ENCODE data around the gene CD81. TPM values are rescaled to one million over a fixed set of nuclear protein-coding genes. Genes with fewer than 3 reads are reported as not detected.
"Not testable (repeated sequence)": the region's sequence is repeated elsewhere in the genome, so short reads cannot be mapped to it uniquely, and the experiment has no call there.

CD81 gene
- total and polyA plus RNA-seq, 10 of the 15 experiments (the other 5 are each of a cell fraction or from before 2014, with no cell fraction given), result 2.0 to 145 (median 57.2) TPM

DNA sequence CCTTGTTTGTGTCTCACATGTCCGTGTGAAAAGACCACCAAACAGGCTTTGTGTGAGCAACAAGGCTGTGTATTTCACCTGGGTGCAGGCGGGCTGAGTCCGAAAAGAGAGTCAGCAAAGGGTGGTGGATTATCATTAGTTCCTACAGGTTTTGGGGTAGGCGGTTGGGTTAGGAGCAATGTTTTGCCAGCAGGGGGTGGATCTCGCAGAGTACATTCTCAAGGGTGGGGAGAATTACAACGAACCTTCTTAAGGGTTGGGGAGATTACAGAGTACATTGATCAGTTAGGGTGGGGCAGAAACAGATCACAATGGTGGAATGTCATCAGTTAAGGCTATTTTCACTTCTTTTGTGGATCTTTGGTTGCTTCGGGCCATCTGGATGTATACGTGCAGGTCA is 38.4 kb upstream of the CD81 start:
- H3K4me2 ChIP-seq (ENCODE audit: control insufficient read depth, insufficient read depth); H3K27me3 ChIP-seq (replicated peaks in 1 of 2; ENCODE audit: control insufficient read depth in 2 of 2, insufficient read depth in 2 of 2, low read length in 1 of 2); H3K79me2 ChIP-seq (ENCODE audit: control insufficient read depth, insufficient read depth, low read length); FAIRE-seq; BruUV-seq (replicated peaks); H3K36me3 ChIP-seq (ENCODE audit: control insufficient read depth in 2 of 2, insufficient read depth in 2 of 2, low read length in 1 of 2); CTCF ChIA-PET; H2AFZ ChIP-seq (ENCODE audit: control insufficient read depth, low read depth, low read length); H4K20me1 ChIP-seq (ENCODE audit: control insufficient read depth, insufficient read depth); ATAC-seq; in situ Hi-C loops (cut with MboI); intact Hi-C loops (cut with micrococcal nuclease; ENCODE audit: unreplicated experiment); DNase-seq (ENCODE audit: low read depth, low spot score); SMC1A ChIA-PET (ENCODE audit: uncharacterized antibody, unreplicated experiment); POLR2A ChIA-PET; H3K4me3 ChIP-seq; H3K9me3 ChIP-seq (replicated peaks; ENCODE audit: control insufficient read depth, insufficient read depth, low read length); H3K9ac ChIP-seq (ENCODE audit: control insufficient read depth, insufficient read depth, low read length); H3K4me1 ChIP-seq (ENCODE audit: control insufficient read depth, insufficient read depth, low read length); H3K27ac ChIP-seq (ENCODE audit: control insufficient read depth, insufficient read depth): not testable (repeated sequence)
- 39% methylated on average over 8 of the region's 8 CpGs for WGBS (ENCODE audit: insufficient coverage, insufficient replicate concordance, low lambda C conversion rate, missing lambda C conversion rate)
- TF ChIP-seq SMC3 (IDR thresholded peaks at IDR 0.05; ENCODE audit: borderline replicate concordance, low read length) (0 out of 2 replicates have a peak, but pooled peaks have one; percentile 7), CTCF (IDR thresholded peaks at IDR 0.05 in 2 of 3, conservative IDR thresholded peaks at IDR 0.05 in 1 of 3; ENCODE audit: control insufficient read depth in 2 of 3, extremely low read depth in 1 of 3, insufficient read depth in 1 of 3, low read depth in 3 of 3, low read length in 3 of 3) (0 out of 6 replicates have a peak, but pooled peaks of 2 of the 3 experiments have one; percentile 7 to 12)
- RAD21 ChIA-PET (ENCODE audit: unreplicated experiment), result interaction anchor here (1.6 kb wide), 1 partner anchor 82 kb away, joined by 3 read pairs; no protein-coding TSS in a partner anchor

DNA sequence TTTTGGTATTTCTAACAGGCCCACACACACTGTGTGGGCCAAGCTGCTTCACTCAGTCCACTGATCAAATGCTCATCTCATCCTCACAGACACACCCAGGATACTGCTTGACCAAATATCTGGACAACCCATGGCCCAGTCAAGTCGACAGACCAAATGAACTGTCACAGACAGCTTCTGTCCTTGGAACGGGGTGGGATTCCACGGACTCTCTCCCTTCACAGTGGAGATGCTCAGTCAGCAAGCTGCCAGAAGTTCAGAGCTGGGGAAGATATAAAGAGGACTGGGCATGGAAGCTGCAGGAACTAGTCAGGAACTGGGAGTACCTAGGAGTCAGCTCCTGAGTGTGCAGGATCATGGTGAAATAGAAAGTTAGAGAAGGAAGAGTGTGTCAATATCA is 34.6 kb upstream of the CD81 start:
- ChIA-PET CTCF (no interaction called here), SMC1A (ENCODE audit: uncharacterized antibody, unreplicated experiment) (no interaction called here), POLR2A (no interaction called here), RAD21 (ENCODE audit: unreplicated experiment) (no interaction called here)
- in situ Hi-C loops (cut with MboI) (no loop called here), intact Hi-C loops (cut with micrococcal nuclease; ENCODE audit: unreplicated experiment) (no loop called here)
- ATAC-seq, result no peak
- no peaks in the 10 kb centered on the region for H4K20me1 ChIP-seq (ENCODE audit: control insufficient read depth, insufficient read depth)
- H3K9ac ChIP-seq (ENCODE audit: control insufficient read depth, insufficient read depth, low read length), result no peak overlapping the region
- BruUV-seq (replicated peaks), result no TSS peak
- no peaks in the 10 kb centered on the region for H3K4me1 ChIP-seq (ENCODE audit: control insufficient read depth, insufficient read depth, low read length)
- FAIRE-seq, result no peak
- no peak overlapping the region for H2AFZ ChIP-seq (ENCODE audit: control insufficient read depth, low read depth, low read length)
- H3K4me3 ChIP-seq, result no peak overlapping the region
- no peak for DNase-seq (ENCODE audit: low read depth, low spot score)
- H3K27ac ChIP-seq (ENCODE audit: control insufficient read depth, insufficient read depth), result no peak overlapping the region
- no peaks in the 10 kb centered on the region; the same call in 2 of the 3 replicates for H3K9me3 ChIP-seq (replicated peaks; ENCODE audit: control insufficient read depth, insufficient read depth, low read length)
- H3K79me2 ChIP-seq (ENCODE audit: control insufficient read depth, insufficient read depth, low read length), result no peaks in the 10 kb centered on the region
- no peaks in the 10 kb centered on the region for H3K27me3 ChIP-seq (replicated peaks in 1 of 2; ENCODE audit: control insufficient read depth in 2 of 2, insufficient read depth in 2 of 2, low read length in 1 of 2)
- no peaks in the 10 kb centered on the region for H3K36me3 ChIP-seq (ENCODE audit: control insufficient read depth in 2 of 2, insufficient read depth in 2 of 2, low read length in 1 of 2)
- H3K4me2 ChIP-seq (ENCODE audit: control insufficient read depth, insufficient read depth), result no peak overlapping the region
- WGBS (ENCODE audit: insufficient coverage, insufficient replicate concordance, low lambda C conversion rate, missing lambda C conversion rate), result 14% methylated on average over 3 of the region's 3 CpGs
- TF ChIP-seq TBL1XR1 (IDR thresholded peaks at IDR 0.05; ENCODE audit: low read depth, low read length) (no peak), RUNX3 (IDR thresholded peaks at IDR 0.05; ENCODE audit: low read length) (no peak), KDM1A (IDR thresholded peaks at IDR 0.05; ENCODE audit: borderline replicate concordance) (no peak), KLF5 (IDR thresholded peaks at IDR 0.05; ENCODE audit: partially characterized antibody) (no peak)
- TF ChIP-seq, protein P1, sequence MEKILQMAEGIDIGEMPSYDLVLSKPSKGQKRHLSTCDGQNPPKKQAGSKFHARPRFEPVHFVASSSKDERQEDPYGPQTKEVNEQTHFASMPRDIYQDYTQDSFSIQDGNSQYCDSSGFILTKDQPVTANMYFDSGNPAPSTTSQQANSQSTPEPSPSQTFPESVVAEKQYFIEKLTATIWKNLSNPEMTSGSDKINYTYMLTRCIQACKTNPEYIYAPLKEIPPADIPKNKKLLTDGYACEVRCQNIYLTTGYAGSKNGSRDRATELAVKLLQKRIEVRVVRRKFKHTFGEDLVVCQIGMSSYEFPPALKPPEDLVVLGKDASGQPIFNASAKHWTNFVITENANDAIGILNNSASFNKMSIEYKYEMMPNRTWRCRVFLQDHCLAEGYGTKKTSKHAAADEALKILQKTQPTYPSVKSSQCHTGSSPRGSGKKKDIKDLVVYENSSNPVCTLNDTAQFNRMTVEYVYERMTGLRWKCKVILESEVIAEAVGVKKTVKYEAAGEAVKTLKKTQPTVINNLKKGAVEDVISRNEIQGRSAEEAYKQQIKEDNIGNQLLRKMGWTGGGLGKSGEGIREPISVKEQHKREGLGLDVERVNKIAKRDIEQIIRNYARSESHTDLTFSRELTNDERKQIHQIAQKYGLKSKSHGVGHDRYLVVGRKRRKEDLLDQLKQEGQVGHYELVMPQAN (conservative IDR thresholded peaks at IDR 0.05), result no peak
- TF ChIP-seq, protein P2, sequence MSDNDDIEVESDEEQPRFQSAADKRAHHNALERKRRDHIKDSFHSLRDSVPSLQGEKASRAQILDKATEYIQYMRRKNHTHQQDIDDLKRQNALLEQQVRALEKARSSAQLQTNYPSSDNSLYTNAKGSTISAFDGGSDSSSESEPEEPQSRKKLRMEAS (IDR thresholded peaks at IDR 0.05; ENCODE audit: low read depth, low read length), result no peak
- TF ChIP-seq, protein P3, sequence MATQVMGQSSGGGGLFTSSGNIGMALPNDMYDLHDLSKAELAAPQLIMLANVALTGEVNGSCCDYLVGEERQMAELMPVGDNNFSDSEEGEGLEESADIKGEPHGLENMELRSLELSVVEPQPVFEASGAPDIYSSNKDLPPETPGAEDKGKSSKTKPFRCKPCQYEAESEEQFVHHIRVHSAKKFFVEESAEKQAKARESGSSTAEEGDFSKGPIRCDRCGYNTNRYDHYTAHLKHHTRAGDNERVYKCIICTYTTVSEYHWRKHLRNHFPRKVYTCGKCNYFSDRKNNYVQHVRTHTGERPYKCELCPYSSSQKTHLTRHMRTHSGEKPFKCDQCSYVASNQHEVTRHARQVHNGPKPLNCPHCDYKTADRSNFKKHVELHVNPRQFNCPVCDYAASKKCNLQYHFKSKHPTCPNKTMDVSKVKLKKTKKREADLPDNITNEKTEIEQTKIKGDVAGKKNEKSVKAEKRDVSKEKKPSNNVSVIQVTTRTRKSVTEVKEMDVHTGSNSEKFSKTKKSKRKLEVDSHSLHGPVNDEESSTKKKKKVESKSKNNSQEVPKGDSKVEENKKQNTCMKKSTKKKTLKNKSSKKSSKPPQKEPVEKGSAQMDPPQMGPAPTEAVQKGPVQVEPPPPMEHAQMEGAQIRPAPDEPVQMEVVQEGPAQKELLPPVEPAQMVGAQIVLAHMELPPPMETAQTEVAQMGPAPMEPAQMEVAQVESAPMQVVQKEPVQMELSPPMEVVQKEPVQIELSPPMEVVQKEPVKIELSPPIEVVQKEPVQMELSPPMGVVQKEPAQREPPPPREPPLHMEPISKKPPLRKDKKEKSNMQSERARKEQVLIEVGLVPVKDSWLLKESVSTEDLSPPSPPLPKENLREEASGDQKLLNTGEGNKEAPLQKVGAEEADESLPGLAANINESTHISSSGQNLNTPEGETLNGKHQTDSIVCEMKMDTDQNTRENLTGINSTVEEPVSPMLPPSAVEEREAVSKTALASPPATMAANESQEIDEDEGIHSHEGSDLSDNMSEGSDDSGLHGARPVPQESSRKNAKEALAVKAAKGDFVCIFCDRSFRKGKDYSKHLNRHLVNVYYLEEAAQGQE (IDR thresholded peaks at IDR 0.05; ENCODE audit: low read depth, low read length), result no peak

Measured in GM12878 (cell line).